Suppressor macrophage (primary cell): ENCODE data around the gene TCERG1.
"Not testable (repeated sequence)": the region's sequence is repeated elsewhere in the genome, so short reads cannot be mapped to it uniquely, and the experiment has no call there.

Source experiments
- DNase-seq, 4 experiments: peaks; one replicate each; pipeline ENCODE4 v3.0.0-alpha.2; 2020 to 2022

TCERG1 gene

GRCh38 chr5:146521403-146522106 lies 74.4 kb downstream of the TCERG1 start:
- no peak for DNase-seq

- DNase-seq, result no peak
Observed at GRCh38 chr5:146523698-146524097, 76.6 kb downstream of the TCERG1 start.

- DNase-seq, result no peak
Observed at GRCh38 chr5:146527785-146528184, 80.7 kb downstream of the TCERG1 start.

GRCh38 chr5:146528236-146528635 lies 81.1 kb downstream of the TCERG1 start:
- DNase-seq, result no peak

GRCh38 chr5:146529984-146530383 lies 82.9 kb downstream of the TCERG1 start:
- DNase-seq, result no peak

GRCh38 chr5:146533260-146533857 lies 86.2 kb downstream of the TCERG1 start:
- DNase-seq, result peak; percentile 71 to 82 (median 78)

GRCh38 chr5:146533882-146534281 lies 86.7 kb downstream of the TCERG1 start:
- no peak for DNase-seq

- no peak for DNase-seq
Observed at GRCh38 chr5:146538432-146538831, 91.3 kb downstream of the TCERG1 start.

GRCh38 chr5:146539973-146540372 lies 92.8 kb downstream of the TCERG1 start:
- DNase-seq, result no peak

GRCh38 chr5:146540414-146540813 lies 93.3 kb downstream of the TCERG1 start:
- no peak for DNase-seq

GRCh38 chr5:146541958-146542849 lies 95.1 kb downstream of the TCERG1 start:
- peak; percentile 54 to 69 (median 58) for DNase-seq

- DNase-seq, result no peak
Observed at GRCh38 chr5:146544232-146544631, 97.1 kb downstream of the TCERG1 start.

- DNase-seq, result no peak
Observed at GRCh38 chr5:146548781-146549449, 101.8 kb downstream of the TCERG1 start.

- DNase-seq, result no peak
Observed at GRCh38 chr5:146549615-146550014, 102.5 kb downstream of the TCERG1 start.

- no peak for DNase-seq
Observed at GRCh38 chr5:146553446-146553845, 106.3 kb downstream of the TCERG1 start.

- DNase-seq, result not testable (repeated sequence)
Observed at GRCh38 chr5:146556884-146557283, 109.8 kb downstream of the TCERG1 start.

GRCh38 chr5:146560205-146560812 lies 113.2 kb downstream of the TCERG1 start:
- no peak for DNase-seq
